ENCODE data around the gene MRO.

DNA sequence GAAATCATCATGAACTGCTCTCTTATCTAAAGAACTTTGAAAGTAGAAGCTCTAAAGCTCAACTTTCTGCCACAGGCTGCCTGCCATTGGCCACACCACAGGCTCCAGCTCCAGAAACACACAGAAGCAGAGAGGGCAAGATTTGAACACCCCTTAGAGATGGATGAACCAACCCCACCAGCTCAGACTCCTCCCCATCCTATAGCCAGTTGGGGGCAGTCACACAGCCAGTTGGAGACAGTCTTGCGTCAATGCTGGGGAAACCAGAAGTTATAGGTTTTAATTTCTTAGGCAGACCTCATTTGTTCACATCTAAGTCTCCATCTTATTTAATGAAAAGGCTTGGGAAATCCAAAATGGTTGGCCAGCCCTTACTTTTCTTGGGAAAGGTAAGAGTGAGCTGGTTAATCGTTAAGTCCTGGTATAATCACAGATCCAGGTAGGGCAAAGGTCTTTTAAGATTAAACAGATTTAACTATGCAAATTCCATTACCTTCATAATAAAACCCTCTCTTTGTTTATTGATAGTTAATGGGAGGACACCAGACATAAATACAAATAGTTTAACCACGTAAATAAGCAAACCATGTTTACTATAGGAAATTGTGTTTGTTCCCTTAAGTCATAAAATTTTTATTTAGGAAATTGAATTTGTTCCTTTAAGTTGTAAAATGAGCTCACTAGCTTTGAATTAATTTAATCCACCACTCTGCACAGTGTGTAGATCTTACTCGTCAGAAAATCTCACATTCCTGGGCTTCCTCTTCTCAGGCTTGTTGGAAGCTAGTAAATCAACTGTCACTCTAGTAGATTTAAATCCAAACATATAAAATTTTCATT is 28.0 kb downstream of the MRO start:
- no peak for TF ChIP-seq EZH2phosphoT487 (IDR thresholded peaks at IDR 0.05; ENCODE audit: borderline replicate concordance, low read length)
- TF ChIP-seq, protein P1, sequence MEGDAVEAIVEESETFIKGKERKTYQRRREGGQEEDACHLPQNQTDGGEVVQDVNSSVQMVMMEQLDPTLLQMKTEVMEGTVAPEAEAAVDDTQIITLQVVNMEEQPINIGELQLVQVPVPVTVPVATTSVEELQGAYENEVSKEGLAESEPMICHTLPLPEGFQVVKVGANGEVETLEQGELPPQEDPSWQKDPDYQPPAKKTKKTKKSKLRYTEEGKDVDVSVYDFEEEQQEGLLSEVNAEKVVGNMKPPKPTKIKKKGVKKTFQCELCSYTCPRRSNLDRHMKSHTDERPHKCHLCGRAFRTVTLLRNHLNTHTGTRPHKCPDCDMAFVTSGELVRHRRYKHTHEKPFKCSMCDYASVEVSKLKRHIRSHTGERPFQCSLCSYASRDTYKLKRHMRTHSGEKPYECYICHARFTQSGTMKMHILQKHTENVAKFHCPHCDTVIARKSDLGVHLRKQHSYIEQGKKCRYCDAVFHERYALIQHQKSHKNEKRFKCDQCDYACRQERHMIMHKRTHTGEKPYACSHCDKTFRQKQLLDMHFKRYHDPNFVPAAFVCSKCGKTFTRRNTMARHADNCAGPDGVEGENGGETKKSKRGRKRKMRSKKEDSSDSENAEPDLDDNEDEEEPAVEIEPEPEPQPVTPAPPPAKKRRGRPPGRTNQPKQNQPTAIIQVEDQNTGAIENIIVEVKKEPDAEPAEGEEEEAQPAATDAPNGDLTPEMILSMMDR (IDR thresholded peaks at IDR 0.05; ENCODE audit: low read depth, low read length, poor library complexity, severe bottlenecking): no peak
